Hepatic stellate cell (primary cell): ENCODE data around the gene SLC4A4.

Experiments used
- DNase-seq: peaks from one replicate; pipeline ENCODE4 v3.0.0; 2011; ENCODE audit warnings: low spot score

SLC4A4 gene

DNA sequence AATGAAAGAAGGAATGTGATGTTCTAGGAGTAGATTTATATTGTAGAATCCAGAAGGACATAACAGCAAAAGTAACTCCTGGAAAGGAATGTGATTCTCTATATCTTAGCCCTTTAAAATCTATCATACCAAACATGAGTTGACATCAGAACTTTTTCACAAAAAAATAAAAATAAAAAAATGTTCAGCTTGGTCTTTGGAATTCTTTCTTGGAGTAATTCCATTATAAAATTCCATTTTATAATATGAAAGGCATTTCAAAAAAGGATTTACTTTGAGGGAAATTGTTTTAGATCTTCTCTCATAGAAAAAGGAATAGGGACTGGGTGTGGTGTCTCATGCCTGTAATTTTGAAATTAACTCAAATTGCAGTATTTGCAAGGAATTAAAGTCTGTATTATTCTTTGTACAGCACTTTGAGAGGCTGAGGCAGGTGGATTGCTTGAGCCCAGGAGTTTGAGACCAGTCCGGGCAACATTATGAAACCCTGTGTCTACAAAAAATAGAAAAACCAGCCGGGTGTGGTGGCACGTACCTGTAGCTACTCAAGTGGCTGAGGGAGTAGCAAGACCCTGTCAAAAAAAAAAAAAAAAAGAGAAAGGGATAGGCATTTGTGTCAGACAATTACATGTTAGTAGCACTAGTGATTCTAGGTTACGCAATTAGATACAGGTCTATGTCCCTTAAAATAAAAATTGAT lies 134.9 kb downstream of the SLC4A4 start:
- no peak for DNase-seq

DNA sequence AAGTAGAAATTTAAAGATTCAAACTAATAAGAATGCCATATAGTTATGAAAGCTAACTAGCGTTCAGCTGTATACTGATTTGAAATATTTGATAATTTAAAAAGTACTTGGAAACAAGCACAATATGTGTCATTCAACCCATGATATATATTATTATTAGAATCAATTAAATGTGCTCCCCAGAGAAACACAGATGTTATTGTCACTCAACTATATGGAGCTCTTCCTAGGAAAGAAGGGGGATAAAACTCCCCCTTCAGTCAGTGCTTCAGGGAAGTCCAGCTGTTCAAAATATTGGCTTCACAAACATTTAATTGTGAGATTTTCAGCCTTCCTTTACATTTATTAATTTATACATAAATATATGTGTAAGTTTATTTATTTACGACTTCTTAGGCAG lies 135.9 kb downstream of the SLC4A4 start:
- no peak for DNase-seq

DNA sequence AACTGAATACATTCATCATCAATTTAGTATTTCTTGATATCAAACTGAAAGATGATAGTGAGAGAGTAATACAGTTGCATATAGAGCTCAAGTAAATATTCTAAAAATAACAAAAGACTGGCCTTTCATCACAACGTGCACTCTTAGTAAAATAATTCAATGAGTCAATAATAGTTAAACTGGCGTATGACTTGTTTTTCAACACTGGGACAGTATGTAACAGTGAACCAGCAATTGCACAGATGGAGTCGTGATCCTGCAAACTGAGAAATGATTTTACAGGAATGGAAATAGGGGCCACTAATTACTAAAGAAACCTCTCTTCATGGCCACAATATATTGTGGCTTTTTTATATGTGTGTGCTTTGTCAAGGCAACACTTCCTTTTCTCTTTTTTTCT lies 137.4 kb downstream of the SLC4A4 start:
- no peak for DNase-seq

DNA sequence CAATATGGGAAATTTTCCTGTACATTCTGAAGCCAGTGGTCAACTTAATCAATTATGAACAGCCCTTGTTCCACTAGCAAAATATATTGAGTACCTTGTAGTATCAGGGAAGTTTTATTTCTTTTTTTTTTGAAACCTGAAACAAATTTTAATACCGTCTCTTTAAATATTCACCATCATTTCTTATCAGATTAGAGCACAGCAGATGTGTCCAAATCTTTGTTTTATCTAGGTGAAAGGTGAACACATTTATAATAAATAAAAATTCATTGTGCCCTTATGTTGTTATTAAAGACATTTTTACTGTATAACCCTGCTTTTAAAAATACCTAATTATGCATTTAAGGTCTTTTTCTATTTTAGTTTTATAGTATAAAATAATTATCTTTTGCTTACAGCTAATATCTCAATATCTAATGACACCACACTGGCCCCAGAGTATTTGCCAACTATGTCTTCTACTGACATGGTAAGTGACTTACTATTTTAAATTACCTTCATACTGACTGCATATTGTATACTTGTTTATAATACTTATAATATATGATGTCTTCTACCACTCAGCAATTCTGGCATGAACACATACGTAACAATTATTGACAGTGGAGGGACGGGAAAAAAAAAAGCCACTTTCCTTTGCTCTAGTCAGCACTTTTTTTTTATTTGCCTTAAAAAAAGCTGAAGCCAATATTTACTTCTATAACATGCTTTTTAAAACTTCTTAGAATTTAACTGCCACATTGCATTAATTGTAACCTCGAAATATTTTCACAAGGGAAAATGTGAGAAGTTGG lies 147.9 kb downstream of the SLC4A4 start:
- DNase-seq: no peak

DNA sequence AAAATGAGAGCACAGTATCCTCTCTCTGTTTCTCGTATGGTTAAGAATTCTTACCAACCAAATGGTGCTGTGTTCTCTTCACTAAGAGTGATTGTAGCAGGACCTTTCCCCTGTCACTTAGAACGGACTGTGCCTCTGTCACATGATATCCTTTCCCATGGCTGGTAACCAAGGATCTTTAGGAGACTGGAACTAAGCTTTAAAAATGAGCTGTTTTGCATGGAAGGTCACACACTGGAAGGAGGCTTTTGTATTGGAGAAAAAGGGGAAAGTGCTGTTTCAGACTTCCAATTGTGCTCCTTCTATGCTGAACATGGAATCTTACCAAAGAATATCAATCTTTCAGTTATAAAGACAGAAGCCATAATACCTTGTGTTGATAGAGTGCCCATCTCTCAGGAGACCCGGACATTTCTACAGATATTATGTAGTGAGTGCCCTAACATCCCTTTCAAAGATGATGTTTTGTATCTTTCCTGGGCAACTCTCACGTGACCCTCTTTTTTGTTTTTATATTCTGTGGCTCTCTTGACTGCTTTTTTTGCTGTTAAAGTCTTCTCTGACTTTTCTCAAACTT lies 148.6 kb downstream of the SLC4A4 start:
- DNase-seq: no peak

DNA sequence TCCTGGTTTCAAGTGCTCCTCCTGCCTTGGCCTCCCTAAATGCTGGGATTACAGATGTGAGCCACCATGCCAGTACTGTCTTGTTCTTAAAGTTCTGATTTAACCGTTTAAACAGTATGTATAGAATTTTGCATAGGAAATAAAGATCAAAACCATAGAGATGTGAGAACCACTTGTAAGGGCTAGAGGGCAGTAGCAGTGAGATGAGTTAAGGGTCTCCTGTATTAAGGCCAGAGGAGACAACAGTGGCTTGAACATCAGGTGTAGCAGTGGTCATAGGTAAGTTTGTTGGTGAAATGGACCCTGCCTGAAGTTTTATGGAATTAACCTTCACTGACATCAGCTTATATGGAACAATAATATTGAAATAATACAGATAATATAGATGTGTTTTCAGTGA lies 155.7 kb downstream of the SLC4A4 start:
- DNase-seq: no peak

DNA sequence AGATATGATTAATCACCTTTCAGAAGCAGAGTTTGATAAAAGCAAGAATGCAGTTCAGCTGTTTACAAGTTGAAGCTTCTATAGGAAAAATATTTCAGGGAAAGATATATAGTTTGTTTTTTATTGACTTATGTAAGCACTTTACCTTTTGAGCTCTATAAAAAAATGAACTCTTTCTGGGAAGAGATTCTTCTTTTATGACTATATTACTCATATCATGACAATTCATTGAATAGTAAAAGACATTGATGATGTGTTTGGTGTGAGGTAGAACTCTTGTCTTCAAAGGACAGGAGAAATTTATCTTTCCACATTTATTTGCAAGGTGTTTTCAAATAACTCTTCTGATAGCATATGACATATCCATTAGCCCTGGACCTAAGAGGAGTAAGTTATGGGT lies 156.6 kb downstream of the SLC4A4 start:
- DNase-seq: no peak

DNA sequence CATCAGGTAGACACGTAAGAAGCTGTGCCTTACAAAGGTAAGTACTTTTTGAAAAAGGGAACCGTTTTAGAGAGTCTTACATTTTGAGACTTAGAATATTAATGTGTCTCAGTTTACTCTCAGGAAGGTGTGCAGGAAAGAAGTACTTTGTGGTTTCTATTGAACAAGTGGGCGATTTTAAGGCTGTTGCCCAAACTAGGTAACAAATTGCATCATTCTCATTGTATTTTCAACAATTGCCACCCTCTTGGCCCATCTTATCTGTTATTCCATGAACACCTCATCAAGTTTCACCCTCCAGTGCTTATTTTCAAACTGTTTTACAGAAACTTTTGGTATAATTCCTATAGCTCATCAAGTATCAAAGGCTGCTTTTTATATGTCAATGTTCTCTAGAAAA lies 158.3 kb downstream of the SLC4A4 start:
- DNase-seq: no peak

DNA sequence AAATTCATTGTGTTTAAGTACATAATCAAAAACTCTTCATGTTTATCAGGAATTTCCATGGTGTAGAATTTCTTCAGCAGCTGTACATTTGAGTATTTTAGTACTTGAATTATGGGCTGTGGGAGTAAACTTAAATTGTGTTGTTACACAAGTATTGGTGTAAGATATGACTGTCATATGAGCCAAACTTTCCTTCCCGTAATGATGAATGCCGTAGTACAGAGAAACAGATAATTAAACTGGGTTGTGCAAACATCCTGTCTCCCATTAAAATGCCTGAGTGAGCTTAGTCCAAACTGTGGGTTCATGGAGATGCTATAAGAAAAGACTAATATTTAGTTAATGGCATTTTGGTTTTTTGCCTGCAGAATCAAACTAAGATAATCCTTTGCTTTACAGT lies 159.2 kb downstream of the SLC4A4 start:
- DNase-seq: no peak

DNA sequence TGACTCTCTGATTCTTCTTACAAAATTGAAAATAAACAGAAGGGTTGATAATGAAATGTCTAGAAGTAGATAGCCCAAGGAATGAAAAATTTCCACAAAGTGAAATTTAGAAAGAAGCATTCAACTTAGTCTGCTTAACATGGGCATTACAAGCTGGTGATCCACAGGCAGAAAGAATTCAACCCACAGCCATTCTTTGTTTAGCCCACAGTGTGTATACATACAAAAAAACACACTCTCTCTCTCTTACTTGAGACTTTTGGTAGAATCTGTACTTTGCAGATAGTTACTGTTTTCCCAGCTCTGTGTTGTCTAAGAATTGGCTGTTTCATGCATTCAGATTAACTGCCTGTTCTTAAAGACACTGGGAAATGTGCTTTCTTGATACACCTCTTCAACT lies 159.8 kb downstream of the SLC4A4 start:
- DNase-seq: no peak

DNA sequence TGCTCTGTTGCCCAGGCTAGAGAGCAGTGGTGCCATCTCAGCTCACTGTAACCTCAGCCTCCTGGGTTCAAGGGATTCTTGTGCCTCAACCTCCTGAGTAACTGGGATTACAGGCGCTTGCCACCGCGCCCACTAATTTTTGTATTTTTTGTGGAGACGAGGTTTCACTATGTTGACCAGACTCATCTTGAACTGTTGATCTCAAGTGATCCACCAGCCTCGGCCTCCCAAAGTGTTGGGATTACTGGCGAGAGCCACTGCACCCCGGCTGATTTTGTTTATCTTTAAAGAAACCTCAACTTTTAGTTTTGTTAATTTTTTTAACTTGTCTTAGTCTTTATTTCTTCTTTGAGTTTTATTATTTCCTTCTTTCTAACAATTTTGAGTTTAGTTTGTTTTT lies 163.2 kb downstream of the SLC4A4 start:
- DNase-seq: no peak

DNA sequence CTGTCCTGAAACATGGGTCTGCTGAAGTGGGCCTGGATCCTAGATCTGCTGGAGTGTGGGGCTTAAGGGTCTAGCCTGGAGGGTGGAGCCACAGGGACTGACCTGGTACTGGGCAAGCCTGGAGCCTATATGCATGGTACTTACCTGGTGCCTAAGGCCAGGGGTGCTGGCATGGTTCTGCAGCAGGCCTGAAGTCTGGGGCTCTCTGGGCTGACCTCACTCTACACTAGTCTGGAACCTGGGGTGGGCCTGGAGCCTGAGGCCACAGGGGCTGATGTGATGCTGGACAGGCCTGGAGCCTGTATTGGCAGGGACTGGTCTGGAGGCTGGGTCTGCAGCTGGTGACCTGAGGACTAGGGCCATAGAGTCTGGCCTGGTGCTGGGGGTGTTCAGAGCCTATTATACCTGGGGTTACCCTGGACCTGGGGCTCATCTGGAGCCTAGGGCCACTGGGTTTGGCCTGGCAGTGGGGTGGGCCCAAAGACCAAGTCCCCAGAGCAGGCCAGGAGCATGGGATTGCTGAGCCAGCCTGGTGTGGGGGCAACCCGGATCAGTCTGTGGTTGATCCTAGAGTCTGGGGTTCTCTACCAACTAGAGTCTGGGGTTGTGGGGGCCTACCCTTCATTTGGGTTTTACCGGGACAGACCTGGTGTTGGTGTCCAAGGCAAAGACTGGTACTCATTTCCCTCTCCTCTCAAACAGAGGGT lies 179.6 kb downstream of the SLC4A4 start:
- DNase-seq: no peak

DNA sequence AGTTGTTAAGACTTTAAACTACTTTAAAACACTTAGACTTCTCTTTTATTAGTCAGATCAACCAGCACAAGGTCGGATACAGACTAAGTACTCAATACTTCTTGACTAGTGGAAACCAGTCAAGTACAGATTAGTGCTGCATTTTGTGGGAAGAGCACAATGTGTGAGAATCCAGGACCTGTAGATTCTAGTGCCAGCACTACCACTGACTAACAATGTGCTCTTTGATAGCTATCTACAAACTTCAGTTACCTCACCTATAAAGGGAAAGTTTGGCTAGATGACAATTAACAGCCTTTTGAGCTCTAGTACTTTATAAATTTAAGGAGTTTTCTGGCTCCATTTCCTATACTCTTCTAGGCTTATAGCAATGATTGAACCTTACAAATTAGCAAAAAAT lies 181.5 kb downstream of the SLC4A4 start:
- DNase-seq: no peak

DNA sequence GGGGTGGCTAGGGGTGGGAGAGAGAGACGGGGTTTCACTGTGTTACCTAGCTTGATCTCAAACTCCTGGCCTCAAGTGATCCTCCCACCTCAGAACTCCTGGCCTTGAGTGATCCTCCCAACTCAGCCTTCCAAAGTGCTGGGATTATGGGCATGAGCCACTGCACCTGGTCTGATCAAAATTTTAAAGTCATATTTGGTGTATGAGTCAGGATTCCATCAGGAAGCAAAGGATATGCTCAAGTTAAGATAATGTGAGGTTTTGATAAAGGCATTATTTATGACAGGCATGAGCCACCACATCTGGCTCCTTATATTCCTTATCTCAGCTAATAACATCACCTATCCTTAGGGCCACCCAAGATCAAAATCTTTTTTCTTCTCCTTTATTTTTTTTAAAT lies 182.0 kb downstream of the SLC4A4 start:
- DNase-seq: no peak

DNA sequence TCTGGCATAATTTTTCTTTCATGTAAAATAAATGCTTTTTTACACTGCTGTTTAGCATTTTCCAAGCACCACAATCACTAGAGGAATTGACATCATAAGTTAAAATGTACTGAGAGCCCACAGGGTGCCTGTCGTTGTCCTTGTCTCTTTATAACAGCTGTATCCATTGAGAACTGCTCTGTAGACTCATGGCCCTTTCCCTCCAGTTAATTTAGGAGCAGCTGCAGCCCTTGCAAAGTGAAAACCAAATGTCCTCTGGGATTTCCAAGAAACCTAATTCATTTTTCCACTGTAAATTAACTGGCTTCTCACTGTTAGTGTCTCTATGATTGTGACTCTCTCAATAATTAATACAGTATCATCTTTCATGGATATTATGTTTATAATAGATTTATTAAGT lies 185.9 kb downstream of the SLC4A4 start:
- no peak for DNase-seq

DNA sequence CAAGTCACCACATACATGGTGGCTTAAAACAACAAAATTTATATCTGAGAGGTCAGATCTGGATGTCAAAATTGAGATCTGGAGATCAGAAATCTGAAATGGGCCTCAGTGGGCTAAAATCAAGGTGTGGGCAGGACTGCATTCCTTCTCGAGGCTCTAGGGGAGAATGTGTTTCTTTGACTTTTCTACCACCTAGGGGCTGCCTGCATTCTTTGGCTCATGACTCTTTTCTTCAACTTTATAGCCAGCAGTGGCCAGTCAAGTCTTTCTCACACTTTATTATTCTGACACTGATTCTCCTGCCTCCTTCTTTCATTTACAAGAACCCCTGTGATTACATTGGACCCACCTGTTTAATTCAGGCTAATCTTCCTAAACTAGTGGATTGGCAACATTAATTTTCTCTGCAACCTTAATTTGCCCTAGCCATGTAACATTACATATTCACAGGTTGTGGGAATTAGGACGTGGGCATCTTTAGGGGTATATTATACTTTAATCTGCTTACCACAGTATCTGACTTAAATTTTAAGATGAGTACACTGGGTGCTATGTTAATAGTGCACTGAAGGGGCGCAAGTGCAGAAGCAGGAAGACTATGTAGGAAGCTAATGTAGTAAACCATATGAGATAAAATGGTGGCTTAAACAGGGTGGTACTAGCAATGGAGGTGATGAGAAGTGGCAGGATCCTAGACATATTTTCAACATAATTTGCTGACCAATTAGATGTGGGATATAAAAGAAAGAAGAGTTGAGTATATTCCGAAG lies 188.0 kb downstream of the SLC4A4 start:
- no peak for DNase-seq

DNA sequence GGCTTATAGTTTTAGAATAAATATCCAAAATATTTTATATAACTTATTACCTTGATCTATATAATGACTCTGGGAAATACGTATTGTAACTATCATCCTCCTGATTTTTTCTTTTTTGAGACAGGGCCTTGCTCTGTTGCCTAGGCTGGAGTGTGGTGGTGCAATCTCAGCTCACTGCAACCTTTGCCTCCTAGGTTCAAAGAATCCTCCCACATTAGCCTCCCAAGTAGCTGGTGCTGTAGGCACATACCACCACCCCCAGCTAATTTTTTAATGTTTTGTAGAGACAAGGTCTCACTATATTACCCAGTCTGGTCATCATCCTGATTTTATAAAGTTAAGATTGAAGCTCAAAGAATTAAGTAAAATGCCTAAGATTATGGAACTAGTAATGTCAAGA lies 193.6 kb downstream of the SLC4A4 start:
- no peak for DNase-seq

DNA sequence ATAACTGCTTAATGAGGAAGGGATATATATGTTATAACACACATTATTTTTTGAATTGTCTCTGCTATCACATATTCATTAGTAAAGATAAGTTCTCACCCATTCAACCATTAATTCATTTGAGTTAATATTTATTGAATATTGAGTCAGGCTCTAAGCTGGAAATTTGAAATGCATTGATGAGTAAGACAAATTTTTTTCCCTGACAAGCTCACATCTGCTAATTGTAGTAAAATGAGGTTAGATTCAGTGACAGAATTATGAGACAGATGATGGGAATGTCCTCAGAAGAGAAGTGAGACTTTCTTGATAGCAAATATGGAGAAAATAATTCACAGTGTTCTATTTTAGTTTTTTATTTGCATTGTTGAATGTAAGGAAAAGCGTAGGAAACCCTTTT lies 194.3 kb downstream of the SLC4A4 start:
- DNase-seq: no peak

DNA sequence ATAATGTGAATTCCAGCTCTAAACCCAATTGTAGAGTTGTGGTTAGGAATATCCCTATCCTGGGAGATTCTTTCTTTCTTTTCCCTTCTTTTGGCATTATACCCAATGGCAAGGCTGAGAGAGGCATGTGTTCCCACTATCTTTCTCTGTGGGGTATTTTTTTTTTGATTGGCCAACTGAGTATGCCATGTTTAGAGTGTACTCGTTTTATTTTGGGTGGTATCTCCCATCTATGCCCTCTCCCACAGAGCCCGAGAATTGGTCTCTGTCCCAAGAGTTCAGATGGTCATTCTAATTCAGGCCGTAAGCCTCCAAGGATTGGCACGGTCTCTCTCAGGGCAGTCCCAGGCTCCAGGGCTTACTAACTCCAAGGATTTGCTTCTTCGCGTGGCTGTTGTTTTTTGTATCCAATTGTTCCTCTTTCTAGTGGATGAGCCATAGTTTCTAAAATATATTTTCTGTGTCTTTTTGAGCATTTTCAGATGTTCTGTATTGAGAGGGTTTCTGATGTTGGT lies 198.8 kb downstream of the SLC4A4 start:
- DNase-seq: no peak

DNA sequence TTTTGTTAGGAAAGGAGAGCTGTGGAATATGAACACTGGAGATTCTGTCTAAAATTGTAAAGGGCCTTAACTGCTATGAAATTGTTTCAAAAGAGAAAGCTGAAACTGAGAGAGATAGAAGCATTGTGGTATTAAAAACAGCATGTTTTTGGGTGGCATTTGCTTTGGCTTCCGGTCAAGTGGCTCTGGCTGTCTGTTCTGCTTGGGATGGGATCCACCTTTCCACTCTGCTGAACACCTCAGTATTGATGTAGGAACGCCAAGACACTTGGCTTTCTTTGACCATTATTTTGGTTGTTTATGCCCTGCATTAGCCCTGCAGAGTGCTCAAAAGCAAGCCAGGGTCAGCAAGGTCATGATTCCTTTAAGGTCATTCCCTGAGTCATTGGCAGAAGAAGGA lies 199.7 kb downstream of the SLC4A4 start:
- no peak for DNase-seq

DNA sequence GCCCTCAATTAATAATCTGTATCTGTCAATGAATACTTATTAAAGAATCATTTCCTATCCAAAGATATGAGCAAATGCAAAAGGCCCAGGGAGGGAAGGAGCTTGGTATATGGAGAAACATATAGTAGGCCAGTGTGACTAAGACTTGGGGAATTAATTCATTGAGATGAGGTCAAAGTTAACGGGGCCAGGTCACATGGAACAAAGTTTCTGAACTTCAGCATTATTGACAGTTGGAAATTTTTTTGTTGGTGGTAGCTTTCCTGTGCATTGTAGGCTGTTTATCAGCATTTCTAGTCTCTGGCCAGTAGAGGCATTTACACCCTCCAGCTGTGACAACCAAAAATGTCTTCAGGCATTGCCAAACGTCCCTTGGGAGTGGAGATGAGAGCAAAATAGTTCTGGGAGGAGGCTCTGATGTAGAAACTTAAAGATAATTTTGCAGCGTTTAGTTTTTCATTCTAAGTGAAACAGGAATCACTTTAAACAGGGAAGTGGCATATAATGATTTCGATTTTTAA lies 202.0 kb downstream of the SLC4A4 start:
- DNase-seq: no peak

DNA sequence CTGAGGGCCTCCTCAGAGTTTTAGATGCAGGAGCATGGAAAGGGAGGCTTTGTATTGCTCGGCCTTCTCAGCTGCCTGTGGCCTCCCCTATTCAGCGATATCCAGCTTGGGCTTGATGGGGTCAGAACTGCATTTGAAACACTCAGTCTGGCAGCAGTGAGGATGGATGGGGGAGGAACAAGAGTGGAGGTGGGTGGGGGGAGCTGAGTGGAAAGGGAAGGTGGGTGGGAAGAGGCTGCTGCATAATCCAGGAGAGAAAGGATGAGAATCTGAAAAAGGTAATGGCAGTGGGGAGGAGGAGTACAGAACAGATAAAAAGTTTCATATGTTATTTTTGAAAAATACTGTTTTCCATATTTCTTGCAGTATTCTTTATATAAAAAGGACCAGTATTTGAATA lies 202.7 kb downstream of the SLC4A4 start:
- no peak for DNase-seq
